CD14-positive monocyte (primary cell): ENCODE measurements around the gene ST6GALNAC3. TPM values are rescaled to one million over a fixed set of nuclear protein-coding genes. Genes with fewer than 3 reads are reported as not detected.

Experiments
- DNase-seq, 3 donors: peaks; one replicate each; pipeline ENCODE4 v3.0.0-alpha.2; 2011 to 2022
- H2AFZ ChIP-seq: 2 replicates; pipeline ENCODE4 v1.6.0; 2012; ENCODE audit warnings: mild to moderate bottlenecking, low read depth, low read length, inconsistent platforms; ENCODE audit not compliant: insufficient read depth, poor library complexity, severe bottlenecking
- H3K27ac ChIP-seq, 2 donors: 1 replicate in 1 of 2; 2 replicates in 1 of 2; pipeline ENCODE4 v1.5.1; 2012 to 2013; ENCODE audit warnings: low read length in 2 of 2, control low read depth in 1 of 2, inconsistent platforms in 1 of 2, low read depth in 1 of 2, mild to moderate bottlenecking in 1 of 2
- H3K27me3 ChIP-seq, 2 donors: one replicate each; pipeline versions ENCODE4 v1.6.0 to v1.6.1; 2011 to 2013; ENCODE audit warnings: low read length in 2 of 2; ENCODE audit not compliant: control insufficient read depth in 2 of 2, insufficient read depth in 2 of 2
- H3K36me3 ChIP-seq, 2 donors: replicated peaks in 1 of 2; 1 replicate in 1 of 2; 2 replicates in 1 of 2; pipeline versions ENCODE4 v1.5.1 to v1.6.1; 2012 to 2013; ENCODE audit warnings: low read length in 2 of 2, control low read depth in 1 of 2, inconsistent platforms in 1 of 2, mild to moderate bottlenecking in 1 of 2; ENCODE audit not compliant: insufficient read depth in 2 of 2, control insufficient read depth in 1 of 2
- H3K4me1 ChIP-seq, 2 donors: 1 replicate in 1 of 2; 2 replicates in 1 of 2; pipeline versions ENCODE4 v1.5.1 to v1.6.1; 2012 to 2013; ENCODE audit warnings: low read length in 2 of 2, control low read depth in 1 of 2, inconsistent platforms in 1 of 2, mild to moderate bottlenecking in 1 of 2, moderate library complexity in 1 of 2; ENCODE audit not compliant: insufficient read depth in 2 of 2, control insufficient read depth in 1 of 2
- H3K4me2 ChIP-seq: replicated peaks from 2 replicates; pipeline ENCODE3; 2012; ENCODE audit warnings: low read length, moderate library complexity, mild to moderate bottlenecking; ENCODE audit not compliant: poor library complexity, severe bottlenecking; ENCODE audit errors: extremely low read depth
- H3K4me3 ChIP-seq, 3 experiments: fragments of 200-600 bp in 1 of 3; sonication (generic) in 1 of 3; replicated peaks in 1 of 3; 1 replicate in 2 of 3; 2 replicates in 1 of 3; pipeline ENCODE4 v1.5.1; 2011 to 2013; ENCODE audit warnings: low read length in 3 of 3, mild to moderate bottlenecking in 3 of 3, control low read depth in 2 of 3, low read depth in 2 of 3, inconsistent platforms in 1 of 3, moderate library complexity in 1 of 3
- H3K79me2 ChIP-seq: 2 replicates; pipeline ENCODE4 v1.6.0; 2012; ENCODE audit warnings: mild to moderate bottlenecking, control low read depth, inconsistent platforms, low read length, moderate library complexity; ENCODE audit not compliant: insufficient read depth
- H3K9ac ChIP-seq: 2 replicates; pipeline ENCODE4 v1.6.0; 2017; ENCODE audit warnings: low read length, mild to moderate bottlenecking; ENCODE audit not compliant: insufficient read depth, poor library complexity, severe bottlenecking
- H3K9me3 ChIP-seq, 2 donors: replicated peaks in 1 of 2; 1 replicate in 1 of 2; 2 replicates in 1 of 2; pipeline versions ENCODE4 v1.5.1 to v1.6.1; 2012 to 2013; ENCODE audit warnings: low read length in 2 of 2, control low read depth in 1 of 2; ENCODE audit not compliant: control insufficient read depth in 1 of 2, insufficient read depth in 1 of 2
- H4K20me1 ChIP-seq: 2 replicates; pipeline ENCODE4 v1.6.0; 2012; ENCODE audit warnings: mild to moderate bottlenecking, low read length, control low read depth, moderate library complexity; ENCODE audit not compliant: insufficient read depth
- H3K27ac Mint-ChIP-seq, 7 donors: one replicate each; pipeline ENCODE4 v1.8.0; 2020; ENCODE audit warnings: mild to moderate bottlenecking in 7 of 7, mixed read lengths in 7 of 7, moderate library complexity in 6 of 7, inconsistent platforms in 2 of 7
- H3K27me3 Mint-ChIP-seq, 3 donors: one replicate each; pipeline ENCODE4 v1.8.0; 2021 to 2022; ENCODE audit warnings: low read depth in 3 of 3, mild to moderate bottlenecking in 3 of 3, mixed read lengths in 3 of 3, moderate library complexity in 3 of 3, inconsistent platforms in 1 of 3
- H3K36me3 Mint-ChIP-seq, 2 donors: one replicate each; pipeline ENCODE4 v1.8.0; 2020; ENCODE audit warnings: mixed read lengths in 2 of 2, inconsistent platforms in 1 of 2, mild to moderate bottlenecking in 1 of 2
- H3K4me1 Mint-ChIP-seq: one replicate; pipeline ENCODE4 v1.8.0; 2020; ENCODE audit warnings: mild to moderate bottlenecking, mixed read lengths
- H3K4me3 Mint-ChIP-seq, 2 donors: one replicate each; pipeline ENCODE4 v1.8.0; 2020; ENCODE audit warnings: mild to moderate bottlenecking in 2 of 2, mixed read lengths in 2 of 2, moderate library complexity in 1 of 2
- H3K9me3 Mint-ChIP-seq, 7 donors: one replicate each; pipeline ENCODE4 v1.8.0; 2020 to 2022; ENCODE audit warnings: mixed read lengths in 7 of 7, mild to moderate bottlenecking in 6 of 7, moderate library complexity in 6 of 7, inconsistent platforms in 2 of 7
- WGBS: methylation state at CpG from one replicate; pipeline ENCODE4 v1.1.5; 2013; ENCODE audit warnings: missing lambda C conversion rate; ENCODE audit not compliant: insufficient coverage; 5-methylcytosine and 5-hydroxymethylcytosine counted together
- intact Hi-C, 2 donors: fragments of 100-400 bp; cut with micrococcal nuclease; formaldehyde crosslinking; loops; one replicate each; pipeline versions ENCODE4 v1.15.0 to v1.15.1; 2023
- polyA plus RNA-seq, 3 donors: library from polyadenylated mRNA; depleted of rRNA in 1 of 3; unstranded in 2 of 3; stranded (reverse) in 1 of 3; fragments of 300-500 nt in 2 of 3; fragments of >200 nt in 1 of 3; fragmentation: Illumina TruSeq in 2 of 3; gene quantifications; 1 replicate in 2 of 3; 2 replicates in 1 of 3; pipeline ENCODE4 v1.2.3, GENCODE V29; 2012 to 2021
- TF ChIP-seq, protein P1 (sequence below): fragments of 200-600 bp; IDR thresholded peaks from one replicate; pipeline ENCODE4 v1.8.0; 2022; ENCODE audit warnings: antibody characterized with exemption, mild to moderate bottlenecking

ST6GALNAC3 gene
- polyA plus RNA-seq, 3 donors, result 6.5 to 9.2 (median 7.6) TPM

- intact Hi-C loops, result no loop called here
- H3K9me3 Mint-ChIP-seq, result peaks cover 0 to 8% (median 1%) of the 10 kb centered on the region in 7 donors
These were observed 406.3 kb downstream of the ST6GALNAC3 start for GRCh38 chr1:76480827-76481226.

DNA sequence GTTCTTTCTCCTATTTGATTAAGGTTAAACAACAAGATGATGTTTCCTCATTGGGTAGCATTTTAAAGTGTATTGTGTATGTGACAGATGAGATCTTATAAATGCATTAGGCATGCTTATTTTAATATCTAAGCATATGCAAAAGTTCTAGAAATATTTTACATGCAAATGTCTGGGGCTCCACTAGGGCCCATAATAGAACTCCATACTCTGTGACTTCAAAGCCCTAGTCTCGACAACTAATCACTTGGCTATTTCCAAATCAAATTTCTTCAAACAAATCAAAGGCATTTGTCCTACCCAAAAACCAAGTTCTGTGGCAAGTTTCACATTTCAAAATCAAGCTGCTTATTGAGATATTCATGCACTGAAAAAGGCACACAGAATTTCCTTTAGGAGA, 407.1 kb downstream of the ST6GALNAC3 start:
- no peak for DNase-seq
- H3K4me2 ChIP-seq, result no peak overlapping the region
- Mint-ChIP-seq H3K36me3 (no peaks in the 10 kb centered on the region), H3K9me3 (peaks cover 0 to 8% (median 2%) of the 10 kb centered on the region in 7 donors), H3K4me3 (no peak overlapping the region), H3K27me3 (no peaks in the 10 kb centered on the region), H3K4me1 (no peaks in the 10 kb centered on the region), H3K27ac (no peak overlapping the region)
- TF ChIP-seq, protein P1, sequence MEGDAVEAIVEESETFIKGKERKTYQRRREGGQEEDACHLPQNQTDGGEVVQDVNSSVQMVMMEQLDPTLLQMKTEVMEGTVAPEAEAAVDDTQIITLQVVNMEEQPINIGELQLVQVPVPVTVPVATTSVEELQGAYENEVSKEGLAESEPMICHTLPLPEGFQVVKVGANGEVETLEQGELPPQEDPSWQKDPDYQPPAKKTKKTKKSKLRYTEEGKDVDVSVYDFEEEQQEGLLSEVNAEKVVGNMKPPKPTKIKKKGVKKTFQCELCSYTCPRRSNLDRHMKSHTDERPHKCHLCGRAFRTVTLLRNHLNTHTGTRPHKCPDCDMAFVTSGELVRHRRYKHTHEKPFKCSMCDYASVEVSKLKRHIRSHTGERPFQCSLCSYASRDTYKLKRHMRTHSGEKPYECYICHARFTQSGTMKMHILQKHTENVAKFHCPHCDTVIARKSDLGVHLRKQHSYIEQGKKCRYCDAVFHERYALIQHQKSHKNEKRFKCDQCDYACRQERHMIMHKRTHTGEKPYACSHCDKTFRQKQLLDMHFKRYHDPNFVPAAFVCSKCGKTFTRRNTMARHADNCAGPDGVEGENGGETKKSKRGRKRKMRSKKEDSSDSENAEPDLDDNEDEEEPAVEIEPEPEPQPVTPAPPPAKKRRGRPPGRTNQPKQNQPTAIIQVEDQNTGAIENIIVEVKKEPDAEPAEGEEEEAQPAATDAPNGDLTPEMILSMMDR, result no peak
- no peak overlapping the region for H3K27ac ChIP-seq
- H3K4me3 ChIP-seq, result no peak overlapping the region
- H3K27me3 ChIP-seq, result no peaks in the 10 kb centered on the region
- H3K9ac ChIP-seq, result no peak overlapping the region
- H2AFZ ChIP-seq, result no peak overlapping the region
- H3K79me2 ChIP-seq, result no peaks in the 10 kb centered on the region
- H3K36me3 ChIP-seq, result no peaks in the 10 kb centered on the region
- no CpG with 5 or more reads among the region's 1 CpG for WGBS
- no peaks in the 10 kb centered on the region for H4K20me1 ChIP-seq
- H3K4me1 ChIP-seq, result no peaks in the 10 kb centered on the region
- intact Hi-C loops, result no loop called here
- no peaks in the 10 kb centered on the region for H3K9me3 ChIP-seq

More at GRCh38 chr1:76480827-76481226, 406.3 kb downstream of the ST6GALNAC3 start:
- no peak overlapping the region for H2AFZ ChIP-seq
- no peak overlapping the region for H3K4me3 ChIP-seq
- DNase-seq, result no peak
- Mint-ChIP-seq H3K4me1 (no peaks in the 10 kb centered on the region), H3K36me3 (no peaks in the 10 kb centered on the region), H3K27me3 (no peaks in the 10 kb centered on the region), H3K4me3 (no peak overlapping the region), H3K27ac (no peak overlapping the region)
- H4K20me1 ChIP-seq, result no peaks in the 10 kb centered on the region
- no peak overlapping the region for H3K4me2 ChIP-seq
- TF ChIP-seq, protein P1, result no peak
- no peaks in the 10 kb centered on the region for H3K79me2 ChIP-seq
- H3K27me3 ChIP-seq, result no peaks in the 10 kb centered on the region
- no peaks in the 10 kb centered on the region for H3K4me1 ChIP-seq
- H3K9me3 ChIP-seq, result no peaks in the 10 kb centered on the region
- no peak overlapping the region for H3K9ac ChIP-seq
- H3K27ac ChIP-seq, result no peak overlapping the region
- H3K36me3 ChIP-seq, result no peaks in the 10 kb centered on the region
